ENCODE data around the gene SLFN13.
"Not testable (repeated sequence)": the region's sequence is repeated elsewhere in the genome, so short reads cannot be mapped to it uniquely, and the experiment has no call there.

The SLFN13 gene

DNA sequence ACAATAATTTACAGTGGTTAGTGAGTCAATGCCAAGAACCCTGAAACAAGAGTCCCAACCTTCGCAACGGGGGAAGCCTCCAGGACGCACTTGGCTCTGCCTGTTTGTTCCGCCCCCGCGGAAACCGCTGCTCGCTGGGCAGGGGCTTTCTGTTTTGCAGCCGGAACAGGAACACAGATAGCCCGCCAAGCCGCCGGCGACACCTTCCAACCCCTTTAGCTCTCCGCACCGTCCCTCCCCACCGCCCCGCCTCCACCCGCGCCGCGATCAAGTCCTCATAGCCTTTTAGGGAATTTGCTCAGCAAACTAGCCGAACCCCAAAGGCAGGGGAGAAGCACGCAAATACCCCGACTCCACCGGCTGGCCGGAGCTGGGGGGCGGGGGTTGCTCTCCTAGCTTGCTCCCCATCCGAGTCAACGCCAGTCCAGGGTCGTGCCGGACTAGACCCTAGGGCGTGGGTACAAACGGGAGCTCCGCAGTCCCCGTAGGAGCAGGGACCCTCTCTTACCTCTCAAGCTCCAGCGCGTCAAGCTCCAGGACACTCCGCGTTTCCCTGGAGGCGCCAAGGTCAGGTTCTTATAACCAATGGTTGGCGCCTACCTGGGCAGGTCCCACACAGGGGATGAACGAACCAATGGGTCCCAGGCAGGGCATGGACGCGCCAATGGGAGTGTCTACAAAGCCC, at the start of gene SLFN13:
SLFN13 (minus strand) TSS at position 553 of the 685 bp plus-strand sequence. CDS start 3,086 bp downstream, outside the sequence.
- in situ Hi-C loops (cut with MboI; ENCODE audit: low sequenced_read_pairs): no loop called here

- in situ Hi-C loops (cut with MboI; ENCODE audit: low sequenced_read_pairs): no loop called here
Measured at GRCh38 chr17:35496451-35497290, 48.1 kb upstream of the SLFN13 start.

- in situ Hi-C loops (cut with MboI; ENCODE audit: low sequenced_read_pairs): no loop called here
Measured at GRCh38 chr17:35493040-35493439, 44.5 kb upstream of the SLFN13 start.

- in situ Hi-C loops (cut with MboI; ENCODE audit: low sequenced_read_pairs): no loop called here
Measured at GRCh38 chr17:35491417-35491816, 42.9 kb upstream of the SLFN13 start.

DNA sequence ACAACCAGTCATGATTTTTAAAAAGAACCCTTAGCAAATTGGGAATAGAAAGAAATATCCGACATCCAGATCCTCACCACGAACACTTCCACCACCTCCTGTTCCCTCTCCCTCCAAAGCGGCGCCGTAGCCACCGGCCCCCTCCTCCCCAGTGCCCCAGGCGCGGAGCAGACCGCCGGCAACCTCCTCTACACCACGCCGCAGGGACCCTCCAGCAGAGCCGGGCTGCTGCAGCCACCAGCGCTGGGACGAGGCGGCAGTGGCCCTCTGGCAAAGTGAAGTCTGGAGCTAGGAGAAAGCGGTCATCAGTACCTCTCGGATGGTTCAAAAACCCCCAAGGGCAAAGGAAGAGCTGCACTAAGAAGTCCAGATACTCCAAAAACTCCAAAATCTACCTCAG, 41.4 kb upstream of the SLFN13 start:
- in situ Hi-C loops (cut with MboI; ENCODE audit: low sequenced_read_pairs): no loop called here

DNA sequence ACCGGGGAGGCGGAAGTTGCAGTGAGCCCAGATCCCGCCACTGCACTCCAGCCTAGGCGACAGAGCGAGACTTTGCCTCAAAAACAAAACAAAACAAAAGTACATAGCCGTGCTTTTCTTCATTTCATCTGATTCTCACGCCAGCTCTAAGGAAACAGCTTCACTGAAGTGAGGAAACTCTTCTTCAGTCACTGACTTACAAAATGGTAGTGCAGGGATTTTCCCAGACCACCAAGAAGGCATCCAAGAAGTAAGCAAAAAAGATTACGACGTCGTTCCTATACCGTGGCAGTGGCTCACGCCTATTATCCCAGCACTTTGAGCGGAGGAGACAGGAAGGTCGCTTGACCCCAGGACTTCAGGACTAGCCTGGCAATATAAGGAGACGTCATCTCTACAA, 40.4 kb upstream of the SLFN13 start:
- in situ Hi-C loops (cut with MboI; ENCODE audit: low sequenced_read_pairs): no loop called here

GRCh38 chr17:35486920-35487732, 38.6 kb upstream of the SLFN13 start:
- in situ Hi-C loops (cut with MboI; ENCODE audit: low sequenced_read_pairs): no loop called here

DNA sequence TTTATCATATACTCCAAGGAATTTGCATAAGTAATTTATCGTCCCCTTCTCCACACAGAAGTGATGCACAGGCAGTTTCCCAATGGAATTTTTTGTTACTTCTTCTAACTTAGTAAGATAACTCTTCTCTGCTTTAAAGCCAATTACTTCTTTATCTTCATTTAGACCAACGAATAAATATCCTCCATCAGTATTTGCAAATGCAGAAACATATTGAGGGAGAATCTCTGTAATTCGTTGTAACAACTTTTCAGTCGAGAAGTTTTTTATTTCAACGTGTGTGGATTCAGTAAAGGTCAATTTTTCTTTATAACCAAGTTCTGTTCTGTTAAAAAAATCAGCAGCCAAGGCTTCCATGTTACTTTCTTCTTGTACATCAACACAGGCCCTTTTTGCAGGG, 30.7 kb upstream of the SLFN13 start:
- in situ Hi-C loops (cut with MboI; ENCODE audit: low sequenced_read_pairs): no loop called here

DNA sequence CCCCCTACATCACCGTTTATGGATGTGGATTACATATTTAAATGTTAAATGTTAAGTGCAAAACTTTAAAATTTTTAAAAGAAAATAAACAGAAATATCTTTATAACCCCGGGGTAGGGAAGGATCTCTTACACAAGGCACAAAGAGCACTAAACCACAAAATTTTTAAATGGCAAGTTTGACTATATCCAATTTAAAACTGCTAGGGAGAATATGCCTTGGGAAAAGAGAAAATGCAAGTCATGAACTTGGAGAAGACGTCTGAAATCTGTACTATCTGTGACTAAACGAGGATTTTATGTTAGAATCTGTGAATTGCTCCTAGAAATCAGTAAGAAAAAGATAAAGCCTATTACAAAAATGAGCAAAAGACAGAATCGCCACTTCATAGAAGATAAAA, 28.7 kb upstream of the SLFN13 start:
- in situ Hi-C loops (cut with MboI; ENCODE audit: low sequenced_read_pairs): no loop called here

- in situ Hi-C loops (cut with MboI; ENCODE audit: low sequenced_read_pairs): no loop called here
Measured at GRCh38 chr17:35476283-35476820, 27.8 kb upstream of the SLFN13 start.

DNA sequence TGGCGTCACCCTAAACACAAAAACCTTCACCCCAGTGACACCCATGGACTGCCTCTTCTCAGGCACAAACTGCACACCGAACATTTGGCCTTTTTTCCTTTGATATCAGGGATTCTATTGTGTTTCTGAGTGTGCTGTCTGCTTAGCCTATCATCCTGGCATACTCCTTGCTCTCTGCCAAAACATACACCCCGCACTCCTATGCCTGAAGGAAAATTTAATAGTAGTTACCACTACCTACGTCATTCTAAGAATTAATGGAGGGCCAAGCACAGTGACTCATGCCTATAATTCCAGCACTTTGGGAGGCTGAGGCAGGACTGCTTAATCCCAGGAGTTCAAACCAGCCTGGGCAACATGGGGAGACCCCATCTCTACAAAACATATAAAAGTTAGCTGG, 19.9 kb upstream of the SLFN13 start:
- in situ Hi-C loops (cut with MboI; ENCODE audit: low sequenced_read_pairs): no loop called here

DNA sequence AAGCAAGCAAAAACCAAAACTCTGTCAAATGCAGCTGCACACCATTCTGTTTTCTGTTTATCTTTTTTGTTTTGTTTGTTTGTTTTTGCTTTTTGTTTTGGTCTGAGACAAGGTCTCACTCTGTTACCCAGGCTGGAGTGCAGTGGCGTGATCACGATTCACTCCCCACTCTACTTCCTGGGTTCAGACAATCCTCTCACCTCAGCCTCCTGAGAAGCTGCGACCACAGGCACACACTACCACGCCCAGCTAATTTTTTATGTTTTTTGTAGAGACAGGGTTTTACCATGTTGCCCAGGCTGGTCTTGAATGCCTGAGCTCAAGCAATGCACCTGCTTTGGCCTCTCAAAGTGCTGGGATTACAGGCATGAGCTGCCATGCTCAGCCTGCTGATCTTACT, 19.3 kb upstream of the SLFN13 start:
- in situ Hi-C loops (cut with MboI; ENCODE audit: low sequenced_read_pairs): no loop called here

GRCh38 chr17:35460354-35460851, 11.8 kb upstream of the SLFN13 start:
- in situ Hi-C loops (cut with MboI; ENCODE audit: low sequenced_read_pairs): no loop called here

DNA sequence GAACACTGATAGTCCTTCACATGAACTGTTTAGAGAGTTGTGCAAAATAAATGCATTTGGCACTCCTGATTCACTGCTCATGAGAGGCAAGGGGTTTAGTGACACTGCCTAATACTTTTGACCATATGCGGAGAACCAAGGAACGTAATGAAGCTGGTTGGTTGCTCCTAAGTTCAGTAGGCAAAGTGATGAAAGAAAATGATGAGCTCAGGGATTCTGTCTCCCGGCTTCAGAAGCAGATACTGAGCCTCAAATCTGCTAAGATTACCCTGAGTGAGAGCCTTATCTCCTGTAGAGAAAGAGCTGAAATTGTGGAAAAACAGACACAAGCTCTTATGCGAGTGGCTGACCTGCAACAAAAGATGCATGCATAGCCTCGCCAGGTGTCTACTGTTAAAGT, 5.5 kb upstream of the SLFN13 start:
- in situ Hi-C loops (cut with MboI; ENCODE audit: low sequenced_read_pairs): not testable (repeated sequence)

DNA sequence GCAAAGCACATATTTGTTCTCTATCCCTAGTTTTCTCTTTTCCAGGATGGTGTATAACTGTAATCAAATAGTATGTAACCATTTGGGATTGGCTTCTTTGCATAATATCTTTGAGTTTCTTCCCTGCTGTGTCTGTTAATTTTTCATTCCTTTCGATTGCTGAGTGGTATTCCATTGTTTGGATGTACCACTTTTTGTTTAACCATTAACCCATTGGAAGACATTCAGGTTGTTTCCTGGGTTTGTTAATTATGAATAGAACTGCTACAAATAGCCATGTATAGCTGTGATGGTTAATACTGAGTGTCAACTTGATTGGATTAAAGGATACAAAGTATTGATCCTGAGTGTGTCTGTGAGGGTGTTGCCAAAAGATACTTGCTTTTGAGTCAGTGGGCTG, 4.6 kb upstream of the SLFN13 start:
- in situ Hi-C loops (cut with MboI; ENCODE audit: low sequenced_read_pairs): no loop called here

GRCh38 chr17:35449371-35449931, 885 bp upstream of the SLFN13 start:
- in situ Hi-C loops (cut with MboI; ENCODE audit: low sequenced_read_pairs): no loop called here

DNA sequence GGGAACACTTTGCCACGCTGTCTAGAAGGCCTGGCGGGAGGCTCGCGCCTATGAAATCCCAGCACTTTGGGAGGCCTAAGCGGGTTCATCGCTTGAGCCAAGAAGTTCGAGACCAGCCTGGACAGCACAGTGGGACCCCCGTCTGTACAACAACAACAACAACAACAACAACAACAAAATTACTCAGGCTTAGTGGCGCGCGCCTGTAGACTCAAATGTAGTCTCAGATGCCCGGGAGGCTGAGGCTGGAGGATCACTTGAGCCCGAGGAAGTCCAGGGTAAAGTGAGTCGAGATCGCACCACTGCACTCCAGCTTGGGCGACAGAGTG, 297 bp upstream of the SLFN13 start:
- in situ Hi-C loops (cut with MboI; ENCODE audit: low sequenced_read_pairs): no loop called here

DNA sequence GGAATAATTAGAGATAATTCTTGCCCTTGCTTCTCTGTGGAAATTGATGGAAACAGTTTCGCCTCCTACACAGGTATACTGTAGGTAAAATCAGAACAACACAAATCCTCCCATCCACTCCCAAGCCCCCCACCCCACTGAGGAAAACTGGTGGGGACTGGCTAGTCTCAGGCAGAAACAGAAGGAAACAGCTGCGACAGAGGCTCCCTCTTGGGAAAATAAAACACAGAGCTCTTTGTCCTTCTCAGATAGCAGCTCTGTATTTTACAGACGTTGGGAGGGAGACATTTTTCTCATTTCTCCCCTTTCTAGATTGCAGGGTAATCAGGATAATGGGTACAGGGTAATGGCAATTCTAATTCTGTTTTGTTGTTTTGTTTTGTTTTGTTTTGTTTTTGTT, 1.1 kb downstream of the SLFN13 start:
- in situ Hi-C loops (cut with MboI; ENCODE audit: low sequenced_read_pairs): no loop called here

DNA sequence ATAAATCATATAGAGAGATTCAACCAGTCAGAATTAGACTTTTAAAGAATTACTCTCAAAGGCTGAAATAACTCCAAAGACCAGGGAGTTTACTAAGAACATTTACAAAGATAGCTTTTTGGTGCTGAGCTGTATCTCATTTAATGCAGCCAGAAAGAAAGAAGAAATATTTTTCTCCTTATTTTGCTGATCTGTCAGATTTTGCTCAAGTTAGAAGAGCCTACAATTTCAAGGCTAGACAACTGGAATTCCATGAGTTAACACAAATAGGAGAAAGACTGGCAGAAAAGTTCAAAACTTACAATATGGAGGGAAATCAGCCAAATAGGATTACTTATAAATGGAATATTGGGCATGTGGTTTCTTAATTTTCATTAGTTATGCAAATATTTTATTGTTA, 10.1 kb downstream of the SLFN13 start:
- in situ Hi-C loops (cut with MboI; ENCODE audit: low sequenced_read_pairs): no loop called here

GRCh38 chr17:35433075-35433894, 15.3 kb downstream of the SLFN13 start:
- in situ Hi-C loops (cut with MboI; ENCODE audit: low sequenced_read_pairs): no loop called here

All from HL-60/S4 treated with phorbol 12-myristate 13-acetate at 8.2 ng/mL for 4 days and 3 days (cell line).